Tibial artery (tissue), 4 donors: Measurements from ENCODE around the gene SLC7A6OS.

Experiments used
- DNase-seq, 2 donors: peaks; one replicate each; pipeline ENCODE4 v3.0.0-alpha.2; 2019
- H3K27ac ChIP-seq, 2 donors: fragments of 200-600 bp; sonication (generic) in 1 of 2; 1 replicate in 1 of 2; 2 replicates in 1 of 2; pipeline ENCODE4 v1.5.1; 2018 to 2019; ENCODE audit warnings: mild to moderate bottlenecking in 1 of 2
- H3K27me3 ChIP-seq, 2 donors: fragments of 200-600 bp; sonication (generic) in 1 of 2; one replicate each; pipeline versions ENCODE4 v1.5.1 to v1.6.0; 2016 to 2019
- H3K36me3 ChIP-seq, 3 donors: fragments of 200-600 bp; sonication (generic) in 2 of 3; one replicate each; pipeline ENCODE4 v1.5.1; 2016 to 2019; ENCODE audit warnings: mild to moderate bottlenecking in 2 of 3
- H3K4me1 ChIP-seq, 4 donors: fragments of 200-600 bp; sonication (generic) in 2 of 4; 1 replicate in 3 of 4; 2 replicates in 1 of 4; pipeline ENCODE4 v1.5.1; 2016 to 2019
- H3K4me3 ChIP-seq, 2 donors: fragments of 200-600 bp; sonication (generic) in 1 of 2; 1 replicate in 1 of 2; 2 replicates in 1 of 2; pipeline ENCODE4 v1.5.1; 2018 to 2019; ENCODE audit warnings: mild to moderate bottlenecking in 2 of 2
- H3K9me3 ChIP-seq, 3 donors: fragments of 200-600 bp; sonication (generic) in 1 of 3; one replicate each; pipeline ENCODE4 v1.5.1; 2016 to 2019
- intact Hi-C: fragments of 100-400 bp; cut with DNase I; formaldehyde crosslinking; loops from one replicate; pipeline ENCODE4 v1.15.0; 2023; ENCODE audit warnings: low total_unique reads
- TF ChIP-seq, protein P1 (sequence below), 2 experiments: fragments of 200-600 bp in 1 of 2; fragments of 450-650 bp in 1 of 2; IDR thresholded peaks; one replicate each; pipeline ENCODE4 v1.5.1; 2017 to 2019; ENCODE audit warnings: antibody characterized with exemption in 2 of 2, mild to moderate bottlenecking in 1 of 2, moderate library complexity in 1 of 2

The SLC7A6OS gene

DNA sequence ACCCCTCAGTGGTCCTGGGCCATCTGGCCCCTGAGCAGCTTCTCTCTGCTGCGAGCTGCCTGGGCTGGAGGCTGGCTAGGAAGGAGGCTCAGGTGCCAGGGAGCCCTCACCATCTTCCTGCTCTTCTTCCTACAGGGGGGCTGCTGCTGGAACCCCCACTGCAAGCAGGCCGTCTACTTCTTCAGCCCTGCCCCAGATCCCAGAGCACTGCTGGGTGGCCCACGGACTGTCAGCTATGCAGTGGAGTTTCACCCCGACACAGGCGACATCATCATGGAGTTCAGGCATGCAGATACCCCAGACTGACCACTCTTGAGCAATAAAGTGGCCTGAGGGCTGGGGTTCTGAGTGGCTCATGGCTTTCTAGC, 46.2 kb upstream of the SLC7A6OS start:
- DNase-seq, result no peak
- no peak overlapping the region for H3K4me3 ChIP-seq
- H3K36me3 ChIP-seq, result peaks cover 61 to 91% (median 68%) of the 10 kb centered on the region in 3 donors
- H3K27me3 ChIP-seq, result no peaks in the 10 kb centered on the region
- no peaks in the 10 kb centered on the region for H3K9me3 ChIP-seq
- no peaks in the 10 kb centered on the region for H3K4me1 ChIP-seq
- TF ChIP-seq, protein P1, sequence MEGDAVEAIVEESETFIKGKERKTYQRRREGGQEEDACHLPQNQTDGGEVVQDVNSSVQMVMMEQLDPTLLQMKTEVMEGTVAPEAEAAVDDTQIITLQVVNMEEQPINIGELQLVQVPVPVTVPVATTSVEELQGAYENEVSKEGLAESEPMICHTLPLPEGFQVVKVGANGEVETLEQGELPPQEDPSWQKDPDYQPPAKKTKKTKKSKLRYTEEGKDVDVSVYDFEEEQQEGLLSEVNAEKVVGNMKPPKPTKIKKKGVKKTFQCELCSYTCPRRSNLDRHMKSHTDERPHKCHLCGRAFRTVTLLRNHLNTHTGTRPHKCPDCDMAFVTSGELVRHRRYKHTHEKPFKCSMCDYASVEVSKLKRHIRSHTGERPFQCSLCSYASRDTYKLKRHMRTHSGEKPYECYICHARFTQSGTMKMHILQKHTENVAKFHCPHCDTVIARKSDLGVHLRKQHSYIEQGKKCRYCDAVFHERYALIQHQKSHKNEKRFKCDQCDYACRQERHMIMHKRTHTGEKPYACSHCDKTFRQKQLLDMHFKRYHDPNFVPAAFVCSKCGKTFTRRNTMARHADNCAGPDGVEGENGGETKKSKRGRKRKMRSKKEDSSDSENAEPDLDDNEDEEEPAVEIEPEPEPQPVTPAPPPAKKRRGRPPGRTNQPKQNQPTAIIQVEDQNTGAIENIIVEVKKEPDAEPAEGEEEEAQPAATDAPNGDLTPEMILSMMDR (IDR thresholded peaks at IDR 0.05), result no peak
- no peak overlapping the region for H3K27ac ChIP-seq
- intact Hi-C loops, result no loop called here

DNA sequence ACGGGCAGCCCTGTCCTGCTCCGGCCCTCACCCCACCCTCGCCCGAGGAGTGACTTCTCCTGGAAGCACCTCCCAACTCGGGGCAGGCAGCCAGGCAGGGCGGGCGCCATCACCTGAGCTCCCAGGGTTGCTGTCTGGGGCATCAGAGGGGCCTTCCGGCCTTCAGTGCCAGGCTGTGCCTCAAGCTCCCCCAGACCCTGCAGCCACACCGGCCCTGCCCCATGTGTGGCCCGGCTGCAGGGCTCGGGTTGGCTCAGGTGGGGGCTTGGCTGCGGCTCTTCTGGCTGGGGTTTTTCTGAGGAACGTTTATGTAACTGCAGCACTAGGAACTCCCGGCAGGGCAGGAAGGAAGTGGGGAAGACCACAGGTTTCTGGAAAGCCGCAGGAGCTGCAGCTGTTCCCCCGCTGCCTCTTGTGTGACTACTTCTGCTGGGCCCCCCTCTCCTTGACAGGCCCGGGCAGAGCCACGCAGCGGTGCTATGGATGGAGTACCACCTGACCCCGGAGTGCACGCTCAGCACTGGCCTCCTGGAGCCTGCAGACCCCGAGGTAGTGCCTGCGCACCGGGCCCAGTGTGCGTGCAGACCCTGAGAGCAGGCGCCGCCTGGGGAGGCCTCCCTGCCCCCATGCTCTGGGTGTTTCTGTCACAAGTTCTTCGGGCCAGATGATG, 45.6 kb upstream of the SLC7A6OS start:
- intact Hi-C loops, result no loop called here
- Histone ChIP-seq H3K36me3 (peaks cover 66 to 96% (median 73%) of the 10 kb centered on the region in 3 donors), H3K4me3 (no peak overlapping the region), H3K9me3 (no peaks in the 10 kb centered on the region), H3K4me1 (no peaks in the 10 kb centered on the region), H3K27me3 (no peaks in the 10 kb centered on the region), H3K27ac (no peak overlapping the region)
- no peak for DNase-seq
- TF ChIP-seq, protein P1 (IDR thresholded peaks at IDR 0.05), result no peak

DNA sequence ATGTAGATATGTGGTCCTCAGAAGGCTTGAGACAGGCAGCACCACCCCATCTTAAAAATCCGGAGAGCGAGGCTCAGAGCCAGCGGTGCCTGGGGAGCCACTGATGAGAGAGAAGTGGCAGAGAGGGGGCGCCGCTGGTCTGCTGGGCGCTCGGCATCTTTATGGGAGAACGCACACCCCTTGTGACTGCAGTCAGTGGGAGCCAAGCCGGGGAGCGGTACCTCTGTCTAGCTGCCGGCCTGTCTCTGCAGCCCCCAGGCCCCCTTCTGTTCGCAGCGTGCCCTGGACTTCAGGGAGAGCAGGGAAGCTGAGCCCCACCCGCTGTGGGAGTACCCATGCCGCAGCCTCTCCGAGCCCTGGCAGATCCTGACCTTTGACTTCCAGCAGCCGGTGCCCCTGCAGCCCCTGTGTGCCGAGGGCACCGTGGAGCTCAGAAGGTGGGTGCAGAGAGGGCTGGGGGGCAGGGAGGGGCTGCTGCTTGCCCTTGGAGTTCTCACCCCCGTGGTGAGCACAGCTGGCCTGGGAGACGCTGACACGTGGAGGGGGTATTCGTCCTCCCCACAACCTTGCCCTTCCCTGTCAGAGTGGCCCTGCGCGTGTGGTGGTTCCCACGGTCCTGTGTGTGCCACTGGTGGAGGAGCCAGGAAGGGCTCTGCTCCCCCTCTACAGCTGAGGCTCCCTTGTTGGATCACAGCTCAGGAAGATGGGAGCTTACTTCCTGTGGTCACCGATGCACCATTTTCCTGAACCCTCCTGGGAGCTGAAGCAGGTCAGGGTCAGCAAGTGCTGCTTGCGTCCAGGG, 44.9 kb upstream of the SLC7A6OS start:
- TF ChIP-seq, protein P1 (IDR thresholded peaks at IDR 0.05), result no peak
- DNase-seq, result no peak
- Histone ChIP-seq H3K4me1 (no peaks in the 10 kb centered on the region), H3K36me3 (peaks cover 67 to 100% (median 80%) of the 10 kb centered on the region in 3 donors), H3K4me3 (no peak overlapping the region), H3K27me3 (no peaks in the 10 kb centered on the region), H3K9me3 (no peaks in the 10 kb centered on the region), H3K27ac (no peak overlapping the region)
- intact Hi-C loops, result no loop called here

DNA sequence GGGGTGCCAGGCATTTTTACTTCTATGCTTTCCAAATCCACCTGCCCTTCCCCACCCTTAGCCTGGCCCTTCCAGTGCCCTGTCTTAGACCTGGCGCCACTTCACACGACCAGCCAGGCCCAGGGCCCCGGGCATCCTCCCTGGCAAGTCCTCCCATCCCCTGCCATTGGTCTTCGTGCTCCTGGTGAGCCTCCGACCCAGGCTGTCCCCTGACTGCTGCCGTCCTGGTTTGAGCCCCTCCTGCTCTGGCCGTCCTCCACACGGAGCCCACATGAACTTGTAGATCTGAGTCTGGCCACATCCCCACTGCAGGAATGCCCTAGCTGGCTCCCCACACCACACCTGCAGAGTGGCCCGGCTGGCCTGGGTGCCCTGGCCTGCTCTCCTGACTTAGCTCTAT, 44.1 kb upstream of the SLC7A6OS start:
- no peaks in the 10 kb centered on the region for H3K27me3 ChIP-seq
- no peaks in the 10 kb centered on the region for H3K4me1 ChIP-seq
- intact Hi-C loops, result no loop called here
- no peaks in the 10 kb centered on the region for H3K9me3 ChIP-seq
- H3K36me3 ChIP-seq, result peaks cover 67 to 100% (median 88%) of the 10 kb centered on the region in 3 donors
- no peak overlapping the region for H3K27ac ChIP-seq
- no peak for DNase-seq
- no peak overlapping the region for H3K4me3 ChIP-seq
- TF ChIP-seq, protein P1 (IDR thresholded peaks at IDR 0.05), result no peak

DNA sequence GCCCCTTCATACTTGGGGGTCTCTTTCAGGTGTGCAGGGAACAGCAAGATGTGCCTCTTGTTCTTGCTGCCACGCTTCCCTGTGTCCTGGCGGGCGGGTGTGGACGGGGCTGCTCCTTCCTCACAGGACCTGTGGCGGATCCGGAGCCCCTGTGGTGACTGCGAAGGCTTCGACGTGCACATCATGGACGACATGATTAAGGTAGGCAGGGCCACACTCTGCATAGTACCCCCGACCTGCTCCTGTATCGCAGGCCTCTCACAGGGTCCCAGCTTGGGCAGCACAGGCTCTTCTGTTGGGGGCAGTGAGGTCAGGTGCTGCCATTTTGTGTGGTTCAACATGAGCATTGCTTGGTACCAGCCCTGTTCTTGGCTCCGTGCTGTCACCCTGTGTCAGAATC, 42.6 kb upstream of the SLC7A6OS start:
- TF ChIP-seq, protein P1 (IDR thresholded peaks at IDR 0.05), result no peak
- Histone ChIP-seq H3K36me3 (peaks cover 73 to 100% (median 97%) of the 10 kb centered on the region in 3 donors), H3K4me1 (no peaks in the 10 kb centered on the region), H3K4me3 (no peak overlapping the region), H3K27me3 (no peaks in the 10 kb centered on the region), H3K9me3 (no peaks in the 10 kb centered on the region), H3K27ac (no peak overlapping the region)
- no peak for DNase-seq
- intact Hi-C loops, result no loop called here
